GM20000 (cell line): ENCODE measurements around the gene CFAP61.

Experiments used
- DNase-seq: peaks from one replicate; pipeline ENCODE4 v3.0.0; 2012; ENCODE audit warnings: low spot score
- CTCF ChIP-seq: IDR thresholded peaks from 2 replicates; pipeline ENCODE4 v1.5.1; 2012; ENCODE audit warnings: mild to moderate bottlenecking, control low read depth; ENCODE audit errors: extremely low read depth, missing control alignments

Gene CFAP61

DNA sequence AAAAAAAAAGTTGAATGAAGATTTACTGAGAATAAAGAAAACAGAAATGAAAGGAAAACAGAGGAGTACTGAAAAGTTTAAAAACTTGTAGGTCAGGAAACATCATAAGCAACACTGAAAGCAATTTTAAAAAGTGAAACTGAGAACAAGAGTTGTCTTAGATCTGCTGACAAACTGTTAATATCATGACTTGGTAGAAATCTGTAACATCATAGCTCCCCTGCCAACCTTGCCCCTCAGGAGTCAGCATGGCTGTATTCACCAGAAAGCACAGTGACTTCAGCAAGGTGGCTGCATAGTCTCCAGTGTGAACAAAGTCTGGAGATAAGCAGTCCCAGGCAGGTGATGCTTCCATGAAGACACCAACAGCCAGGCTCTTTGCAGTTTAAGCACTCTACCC is 29.8 kb upstream of the CFAP61 start:
- DNase-seq = peak; percentile 62
- no peak for TF ChIP-seq CTCF

GRCh38 chr20:20023395-20023794 is 28.9 kb upstream of the CFAP61 start:
- DNase-seq = no peak
- no peak for TF ChIP-seq CTCF

GRCh38 chr20:20024942-20025341 is 27.4 kb upstream of the CFAP61 start:
- no peak for TF ChIP-seq CTCF

GRCh38 chr20:20027284-20027683 is 25.0 kb upstream of the CFAP61 start:
- DNase-seq = no peak
- TF ChIP-seq CTCF = no peak

More at GRCh38 chr20:20024942-20025341, 27.4 kb upstream of the CFAP61 start:
- DNase-seq = no peak

DNA sequence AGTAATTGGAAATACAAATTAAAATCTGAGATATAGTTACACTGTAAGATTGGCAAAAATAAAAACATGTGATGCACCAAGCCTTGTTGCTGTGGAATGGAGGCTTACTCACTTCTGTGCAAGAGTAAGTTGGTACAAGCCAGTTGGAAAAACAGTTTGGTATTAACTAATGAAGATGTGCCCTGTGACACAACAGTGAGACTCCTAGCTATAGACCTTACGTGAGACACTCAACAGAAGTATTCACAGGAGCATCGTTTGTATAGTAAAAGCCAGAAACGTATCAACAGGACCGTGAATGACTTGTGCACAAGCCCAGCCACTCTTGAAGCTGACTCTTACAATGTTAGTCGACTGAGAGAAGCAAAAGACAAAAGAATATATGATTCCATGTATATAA is 20.5 kb upstream of the CFAP61 start:
- TF ChIP-seq CTCF = no peak
- no peak for DNase-seq

- DNase-seq = no peak
- no peak for TF ChIP-seq CTCF
Observed at GRCh38 chr20:20034486-20034885, 17.8 kb upstream of the CFAP61 start.

DNA sequence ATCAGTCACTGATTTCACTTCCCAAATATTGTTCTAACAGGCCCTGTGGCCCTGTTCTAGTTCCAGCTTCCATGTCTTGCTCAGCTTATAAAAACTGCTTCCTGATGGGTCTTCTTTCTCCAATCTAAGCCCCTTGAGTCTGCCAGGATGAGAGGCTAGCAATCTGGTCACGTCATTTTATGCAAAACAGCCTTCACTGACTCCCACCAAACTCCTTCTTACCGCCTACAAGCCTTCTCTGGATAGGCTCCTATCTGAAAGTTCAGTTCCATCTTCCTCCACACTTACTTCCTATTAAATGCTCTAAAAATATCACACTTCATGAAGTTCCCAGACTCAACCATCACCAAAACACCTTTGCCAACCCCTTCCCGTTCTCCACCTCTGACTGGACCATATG is 15.6 kb upstream of the CFAP61 start:
- no peak for TF ChIP-seq CTCF

More for the DNA sequence above, 15.6 kb upstream of the CFAP61 start:
- no peak for DNase-seq
